ENCODE data around the gene LCMT1.

DNA sequence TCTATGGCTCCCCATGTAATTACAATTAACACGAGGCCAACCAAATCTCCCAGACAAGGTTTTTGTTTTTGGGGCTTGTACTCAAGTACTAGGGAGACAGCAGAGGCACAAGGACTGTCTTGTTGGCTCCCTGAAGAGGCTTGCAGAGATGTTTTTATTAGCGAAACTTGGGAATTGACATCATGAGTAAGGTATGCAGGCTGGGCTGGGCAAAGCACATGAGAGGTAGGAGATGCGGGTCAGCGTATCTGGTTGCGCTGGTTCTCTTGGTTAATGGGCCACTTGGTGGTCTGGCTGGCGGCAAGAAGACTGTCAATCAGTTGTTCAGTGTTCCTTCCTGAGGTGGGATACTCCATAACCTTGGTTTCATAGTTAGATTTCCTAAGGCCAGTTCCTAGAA lies 28.9 kb downstream of the LCMT1 start:
- TF ChIP-seq, protein P1, sequence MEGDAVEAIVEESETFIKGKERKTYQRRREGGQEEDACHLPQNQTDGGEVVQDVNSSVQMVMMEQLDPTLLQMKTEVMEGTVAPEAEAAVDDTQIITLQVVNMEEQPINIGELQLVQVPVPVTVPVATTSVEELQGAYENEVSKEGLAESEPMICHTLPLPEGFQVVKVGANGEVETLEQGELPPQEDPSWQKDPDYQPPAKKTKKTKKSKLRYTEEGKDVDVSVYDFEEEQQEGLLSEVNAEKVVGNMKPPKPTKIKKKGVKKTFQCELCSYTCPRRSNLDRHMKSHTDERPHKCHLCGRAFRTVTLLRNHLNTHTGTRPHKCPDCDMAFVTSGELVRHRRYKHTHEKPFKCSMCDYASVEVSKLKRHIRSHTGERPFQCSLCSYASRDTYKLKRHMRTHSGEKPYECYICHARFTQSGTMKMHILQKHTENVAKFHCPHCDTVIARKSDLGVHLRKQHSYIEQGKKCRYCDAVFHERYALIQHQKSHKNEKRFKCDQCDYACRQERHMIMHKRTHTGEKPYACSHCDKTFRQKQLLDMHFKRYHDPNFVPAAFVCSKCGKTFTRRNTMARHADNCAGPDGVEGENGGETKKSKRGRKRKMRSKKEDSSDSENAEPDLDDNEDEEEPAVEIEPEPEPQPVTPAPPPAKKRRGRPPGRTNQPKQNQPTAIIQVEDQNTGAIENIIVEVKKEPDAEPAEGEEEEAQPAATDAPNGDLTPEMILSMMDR (IDR thresholded peaks at IDR 0.05; ENCODE audit: low read depth, low read length), result no peak
- no peak for TF ChIP-seq EZH2phosphoT487 (IDR thresholded peaks at IDR 0.05; ENCODE audit: low read depth)

Data from OCI-LY3 (cell line).